Activated naive CD4-positive, alpha-beta T cell treated with anti-CD3 and anti-CD28 coated beads, Interleukin-2, amount 50 U/mL, for 72 hours (primary cell): ENCODE measurements around the gene CRACDL. TPM values are rescaled to one million over a fixed set of nuclear protein-coding genes. Genes with fewer than 3 reads are reported as not detected.
"Not testable (repeated sequence)": the region's sequence is repeated elsewhere in the genome, so short reads cannot be mapped to it uniquely, and the experiment has no call there.

Source experiments
- ATAC-seq, 2 donors: fragments of 150-1000 bp; cut with Tn5 transposase; 2 replicates each; pipeline ENCODE4 v1.10.0; 2021; ENCODE audit warnings: mild to moderate bottlenecking in 2 of 2, moderate library complexity in 2 of 2
- DNase-seq, 2 donors: peaks; one replicate each; pipeline ENCODE4 v3.0.0; 2021 to 2022; ENCODE audit warnings: low spot score in 2 of 2
- H3K27ac Mint-ChIP-seq, 2 donors: one replicate each; pipeline ENCODE4 v1.8.0; 2022; ENCODE audit warnings: mild to moderate bottlenecking in 2 of 2, mixed read lengths in 2 of 2
- H3K36me3 Mint-ChIP-seq, 2 donors: one replicate each; pipeline ENCODE4 v1.8.0; 2022; ENCODE audit warnings: mixed read lengths in 2 of 2
- H3K9me3 Mint-ChIP-seq, 2 donors: one replicate each; pipeline ENCODE4 v1.8.0; 2022; ENCODE audit warnings: mixed read lengths in 2 of 2
- total RNA-seq, 2 donors: library from RNA; stranded (reverse); gene quantifications; one replicate each; pipeline ENCODE4 v1.2.3, GENCODE V29; 2022

The CRACDL gene
- total RNA-seq, 2 donors from 2014 or later, result 0.12 TPM; not detected in 1

DNA sequence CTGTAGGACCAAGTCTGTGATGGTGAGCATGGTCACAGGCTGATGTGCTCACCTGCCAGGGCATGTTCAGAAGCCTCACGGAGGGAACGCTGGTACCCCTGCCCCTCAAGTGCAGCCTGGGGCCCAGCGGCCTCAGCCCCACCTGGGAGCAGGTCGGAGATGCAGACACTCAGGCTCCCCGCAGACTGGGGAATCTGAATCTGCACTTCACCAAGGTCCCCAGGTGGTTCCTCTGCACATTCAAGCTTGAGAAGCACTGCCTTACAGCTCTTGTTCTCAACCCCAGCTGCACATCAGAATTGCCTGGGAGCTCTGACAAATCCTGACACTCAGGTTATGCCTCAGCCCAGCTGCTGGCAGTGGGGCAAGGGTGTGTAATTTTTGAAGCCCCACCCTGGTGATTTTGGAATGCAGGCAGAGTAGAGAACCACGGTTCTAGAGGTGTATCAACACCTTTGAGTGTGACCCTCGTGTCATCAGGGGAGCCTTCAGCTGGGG, 54.8 kb downstream of the CRACDL start:
- no peak for DNase-seq
- peaks cover 11 to 16% of the 10 kb centered on the region in 2 donors for H3K9me3 Mint-ChIP-seq
- no peak for ATAC-seq
- H3K27ac Mint-ChIP-seq, result no peak overlapping the region
- peaks cover 15 to 17% of the 10 kb centered on the region in 2 donors for H3K36me3 Mint-ChIP-seq

- peaks cover 6 to 9% of the 10 kb centered on the region in 2 donors for H3K9me3 Mint-ChIP-seq
- H3K27ac Mint-ChIP-seq, result no peak overlapping the region
- DNase-seq (no peak), ATAC-seq (no peak)
- peaks cover 8 to 10% of the 10 kb centered on the region in 2 donors for H3K36me3 Mint-ChIP-seq
Observed at GRCh38 chr2:98880266-98881152, 55.5 kb downstream of the CRACDL start.

DNA sequence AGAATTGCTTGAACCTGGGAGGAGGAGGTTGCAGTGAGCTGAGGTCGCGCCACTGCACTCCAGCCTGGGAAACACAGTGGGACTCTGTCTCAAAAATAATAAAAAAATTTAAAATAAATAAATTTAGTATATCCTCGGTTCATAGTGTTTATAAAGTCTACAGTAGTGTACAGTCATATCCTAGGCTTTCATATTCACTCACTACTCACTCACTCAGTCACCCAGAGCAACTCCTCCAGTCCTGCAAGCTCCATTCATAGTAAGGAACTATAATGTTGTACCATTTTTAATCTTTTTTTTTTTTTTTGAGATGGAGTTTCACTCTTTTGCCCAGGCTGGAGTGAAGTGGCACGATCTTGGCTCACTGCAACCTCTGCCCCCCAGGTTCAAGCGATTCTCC, 58.4 kb downstream of the CRACDL start:
- DNase-seq, H3K27ac Mint-ChIP-seq, H3K9me3 Mint-ChIP-seq, H3K36me3 Mint-ChIP-seq: not testable (repeated sequence)
- peak; percentile 22 to 79 for ATAC-seq

DNA sequence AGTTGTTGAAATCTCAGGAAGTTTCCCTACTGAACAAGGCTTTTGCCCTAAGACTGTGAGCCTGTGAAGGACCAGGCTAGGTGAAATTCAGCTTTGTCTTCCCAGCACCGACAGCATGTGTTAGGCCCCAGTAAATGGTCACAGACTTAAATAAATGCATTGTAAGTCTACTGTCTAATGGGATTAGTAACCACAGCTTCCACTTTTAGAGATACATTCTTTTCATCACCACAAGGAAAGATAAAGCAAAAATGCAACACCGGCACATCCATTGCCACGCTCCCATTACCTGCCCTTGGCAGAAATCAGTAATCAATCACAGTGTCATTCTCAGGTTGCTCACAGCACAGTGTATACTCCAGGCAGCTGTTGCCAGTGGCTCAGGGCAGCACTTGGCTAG, 59.3 kb downstream of the CRACDL start:
- DNase-seq, result no peak
- H3K36me3 Mint-ChIP-seq, result no peaks in the 10 kb centered on the region
- no peak for ATAC-seq
- H3K27ac Mint-ChIP-seq, result no peak overlapping the region
- H3K9me3 Mint-ChIP-seq, result no peaks in the 10 kb centered on the region

- DNase-seq, result no peak
- Mint-ChIP-seq H3K36me3 (no peaks in the 10 kb centered on the region), H3K9me3 (no peaks in the 10 kb centered on the region), H3K27ac (no peak overlapping the region)
- ATAC-seq, result no peak
Observed at GRCh38 chr2:98875746-98876145, 60.3 kb downstream of the CRACDL start.

GRCh38 chr2:98875081-98875728, 60.8 kb downstream of the CRACDL start:
- ATAC-seq (peak in 1 of 2 donors; percentile 24), DNase-seq (no peak)
- no peaks in the 10 kb centered on the region for H3K9me3 Mint-ChIP-seq
- H3K27ac Mint-ChIP-seq, result no peak overlapping the region
- no peaks in the 10 kb centered on the region for H3K36me3 Mint-ChIP-seq

- no peak for DNase-seq
- no peaks in the 10 kb centered on the region for H3K9me3 Mint-ChIP-seq
- no peak overlapping the region for H3K27ac Mint-ChIP-seq
- H3K36me3 Mint-ChIP-seq, result no peaks in the 10 kb centered on the region
- no peak for ATAC-seq
Observed at GRCh38 chr2:98874186-98874689, 61.8 kb downstream of the CRACDL start.

DNA sequence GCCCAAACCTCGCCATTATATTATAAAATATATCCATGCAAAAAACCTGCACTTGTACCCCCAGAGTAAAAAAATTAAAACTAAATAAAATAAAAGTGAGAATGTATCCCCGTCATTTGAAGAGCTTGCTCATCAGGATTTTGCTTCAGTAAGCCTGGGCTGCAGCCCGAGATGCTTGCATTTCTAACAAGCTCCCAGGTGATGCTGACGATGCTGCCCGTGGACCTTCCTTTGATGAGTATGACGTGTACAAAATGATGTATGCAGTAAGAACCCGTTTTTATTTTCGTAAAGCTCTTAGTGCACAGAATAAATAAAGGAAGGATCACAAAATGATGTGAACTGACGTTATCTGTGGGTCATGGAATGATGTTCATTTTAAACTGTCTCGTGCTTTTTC, 63.5 kb downstream of the CRACDL start:
- H3K36me3 Mint-ChIP-seq, result no peaks in the 10 kb centered on the region
- no peaks in the 10 kb centered on the region for H3K9me3 Mint-ChIP-seq
- DNase-seq (no peak), ATAC-seq (no peak)
- no peak overlapping the region for H3K27ac Mint-ChIP-seq

DNA sequence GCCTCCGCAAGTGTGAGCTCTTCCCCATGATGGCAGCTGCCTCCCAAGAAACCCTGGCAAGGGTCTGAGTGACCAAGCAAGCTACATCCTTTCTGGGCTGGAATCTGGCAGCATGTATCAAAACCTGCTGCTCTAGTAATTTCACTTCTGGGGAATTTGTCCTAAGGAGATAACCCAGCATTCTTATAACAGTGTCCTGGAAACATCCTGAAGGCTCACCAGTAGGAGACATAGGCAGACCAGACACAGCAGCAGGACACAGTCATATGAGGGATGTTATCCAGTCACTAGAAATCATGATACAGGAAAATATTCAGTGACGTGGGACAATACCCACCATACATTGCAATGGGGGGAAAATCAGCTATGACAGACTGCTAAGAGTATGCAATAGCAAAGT, 64.5 kb downstream of the CRACDL start:
- no peak overlapping the region for H3K27ac Mint-ChIP-seq
- DNase-seq, result no peak
- no peaks in the 10 kb centered on the region for H3K36me3 Mint-ChIP-seq
- no peak for ATAC-seq
- H3K9me3 Mint-ChIP-seq, result no peaks in the 10 kb centered on the region

DNA sequence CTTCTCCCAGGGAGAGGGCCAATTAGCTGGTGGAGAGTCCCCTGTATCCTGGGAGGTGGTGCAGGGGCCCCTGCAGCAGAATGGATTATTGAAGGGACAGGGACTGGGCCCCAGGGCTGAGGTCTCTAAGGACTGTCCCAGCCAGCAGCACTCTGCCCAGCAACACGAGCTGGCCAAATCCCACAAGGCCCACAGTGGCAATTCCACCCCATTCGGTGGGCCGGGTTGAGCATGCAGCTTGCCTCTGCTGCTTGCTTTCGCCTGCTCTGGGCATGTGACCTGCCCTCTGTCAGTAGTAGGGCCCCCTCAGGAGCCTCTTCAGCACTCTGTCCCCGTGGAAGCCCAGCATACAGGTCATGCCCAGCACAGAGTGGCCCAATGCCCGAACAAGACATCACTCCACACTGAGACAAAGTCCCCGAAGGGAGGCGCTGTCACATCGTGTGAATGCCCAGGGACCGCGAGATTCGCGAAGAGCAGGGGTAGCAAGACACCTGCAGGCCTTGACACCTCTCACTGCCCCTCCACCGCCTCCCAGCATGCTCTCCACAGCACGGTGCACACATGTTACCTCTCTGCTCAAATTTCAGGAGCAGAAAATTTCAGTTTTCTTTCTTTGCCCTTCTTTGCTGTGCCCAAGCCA, 65.4 kb downstream of the CRACDL start:
- no peaks in the 10 kb centered on the region for H3K9me3 Mint-ChIP-seq
- no peak for ATAC-seq
- DNase-seq, result no peak
- H3K27ac Mint-ChIP-seq, result no peak overlapping the region
- H3K36me3 Mint-ChIP-seq, result no peaks in the 10 kb centered on the region

DNA sequence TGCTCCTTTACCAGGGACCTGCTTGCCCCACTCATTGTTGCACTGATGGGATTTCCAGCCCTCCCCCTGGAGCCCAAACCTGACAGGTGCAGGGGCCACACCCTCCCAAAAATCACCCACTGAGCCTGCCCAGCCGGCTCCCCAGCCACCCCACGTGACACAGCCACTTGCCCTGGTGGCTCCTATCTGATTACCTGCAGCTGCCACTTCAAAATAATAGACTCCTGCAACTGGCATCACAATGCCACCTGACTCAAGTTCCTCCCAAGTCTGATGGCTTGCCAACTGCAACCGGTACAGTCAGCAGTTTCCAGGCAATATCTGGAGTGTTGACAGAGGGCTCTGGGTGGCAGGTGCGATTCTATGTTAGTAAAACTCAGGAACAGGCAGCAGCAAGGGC, 66.2 kb downstream of the CRACDL start:
- DNase-seq, result no peak
- H3K36me3 Mint-ChIP-seq, result no peaks in the 10 kb centered on the region
- no peaks in the 10 kb centered on the region for H3K9me3 Mint-ChIP-seq
- no peak overlapping the region for H3K27ac Mint-ChIP-seq
- ATAC-seq, result no peak

DNA sequence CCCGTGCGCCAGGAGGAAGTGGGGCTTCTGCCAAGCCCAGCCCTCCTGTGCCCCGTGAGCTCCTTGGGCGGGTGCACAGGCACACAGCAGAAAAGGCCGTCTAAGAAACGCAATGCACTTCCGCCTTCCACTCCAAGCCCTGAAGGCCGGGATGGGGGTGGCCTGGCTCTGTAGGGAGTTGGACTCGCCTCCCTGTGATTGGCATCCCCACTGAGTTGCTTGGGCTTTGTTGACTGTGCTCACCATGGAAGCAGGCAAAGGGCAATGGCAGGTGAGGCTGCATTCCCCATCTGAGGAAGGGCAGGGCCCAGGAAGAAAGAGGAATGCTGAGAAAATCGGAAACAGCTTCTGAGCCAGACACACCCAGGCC, 66.8 kb downstream of the CRACDL start:
- no peaks in the 10 kb centered on the region for H3K9me3 Mint-ChIP-seq

DNA sequence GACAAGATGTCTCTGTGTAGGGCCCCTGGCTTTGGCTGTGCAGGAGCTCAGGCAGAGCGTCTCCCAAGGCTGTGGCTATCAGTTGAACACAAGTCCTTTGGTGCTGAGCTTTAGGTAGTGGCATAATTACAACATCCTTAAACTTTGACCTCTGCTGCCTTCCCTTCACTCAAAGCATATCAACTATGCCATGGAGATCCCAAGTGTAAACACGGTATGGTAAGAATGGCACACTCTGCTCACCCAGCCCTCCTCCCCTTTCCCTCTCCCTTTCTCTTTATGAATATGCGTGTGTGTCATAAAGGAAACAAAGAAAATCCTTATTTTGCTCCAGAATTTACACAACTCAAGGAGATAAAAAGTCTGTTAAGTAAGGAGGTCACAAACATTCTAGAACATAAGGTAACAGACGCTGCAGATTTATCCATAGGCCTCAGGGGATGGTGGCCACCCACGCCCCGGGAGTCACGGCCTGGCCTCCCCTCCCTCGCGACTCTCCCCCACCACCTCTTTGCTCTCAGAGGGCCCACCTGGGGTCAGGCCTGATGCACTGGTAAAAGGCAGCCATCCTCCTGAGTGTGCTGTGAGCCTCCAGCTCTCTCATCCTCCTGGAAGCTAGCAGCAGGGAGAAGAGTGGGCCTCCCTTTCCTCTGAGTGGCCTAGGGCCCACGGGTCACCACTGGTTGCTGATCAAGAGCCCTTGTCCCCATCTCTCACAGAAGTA, 67.3 kb downstream of the CRACDL start:
- ATAC-seq (no peak), DNase-seq (no peak)
- peak overlapping the region in 1 of 2 donors; percentile 44 for H3K27ac Mint-ChIP-seq
- H3K36me3 Mint-ChIP-seq, result no peaks in the 10 kb centered on the region
- no peaks in the 10 kb centered on the region for H3K9me3 Mint-ChIP-seq

More for the DNA sequence above, 66.8 kb downstream of the CRACDL start:
- Mint-ChIP-seq H3K36me3 (no peaks in the 10 kb centered on the region), H3K27ac (no peak overlapping the region)
- ATAC-seq (no peak), DNase-seq (no peak)

- ATAC-seq, result peak in 1 of 2 donors; percentile 52
- Mint-ChIP-seq H3K27ac (no peak overlapping the region), H3K36me3 (no peaks in the 10 kb centered on the region), H3K9me3 (no peaks in the 10 kb centered on the region)
- no peak for DNase-seq
Observed at GRCh38 chr2:98867539-98868309, 68.3 kb downstream of the CRACDL start.

DNA sequence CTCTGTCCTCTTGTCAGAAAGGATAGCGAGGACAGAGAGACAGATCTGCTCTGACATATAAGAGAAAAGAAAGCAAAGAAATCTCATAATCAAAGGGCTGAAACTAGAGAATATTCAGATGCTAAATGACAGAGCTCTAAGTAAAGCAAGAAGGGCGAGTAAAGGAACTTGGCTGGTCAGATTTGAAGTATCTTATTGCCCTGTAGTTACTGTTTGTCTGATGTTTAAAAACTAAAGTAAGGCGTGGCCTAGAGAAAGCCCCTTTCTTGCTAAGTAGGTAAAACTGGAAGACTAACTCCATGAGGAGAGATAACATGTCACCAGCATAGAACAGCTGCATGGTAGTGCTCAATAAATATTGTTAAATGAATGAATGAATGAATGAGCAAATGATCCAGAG, 70.0 kb downstream of the CRACDL start:
- peak in 1 of 2 donors; percentile 59 for ATAC-seq
- Mint-ChIP-seq H3K27ac (no peak overlapping the region), H3K36me3 (peaks cover 7 to 10% of the 10 kb centered on the region in 2 donors), H3K9me3 (peaks cover 10 to 11% of the 10 kb centered on the region in 2 donors)
- DNase-seq, result no peak

DNA sequence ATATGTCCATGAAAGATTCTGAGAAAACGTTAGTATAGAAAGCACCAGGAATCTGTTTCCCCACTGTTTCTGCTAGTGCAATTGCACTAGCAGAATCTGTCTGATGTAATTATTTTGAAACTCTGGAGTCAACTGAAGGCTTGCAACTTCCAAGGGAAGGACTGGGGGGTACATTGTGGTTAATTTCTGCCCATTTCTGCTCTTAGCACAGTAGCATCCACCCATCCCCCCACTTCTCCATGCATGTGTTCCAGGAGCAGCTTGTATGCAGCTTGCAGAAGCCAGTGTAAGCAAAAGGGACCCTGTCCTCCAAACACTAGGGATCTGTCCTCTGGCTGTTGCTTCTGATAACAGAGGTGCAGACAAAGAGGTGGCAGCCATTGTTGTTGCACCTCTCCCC, 74.4 kb downstream of the CRACDL start:
- peaks cover 10 to 26% of the 10 kb centered on the region in 2 donors for H3K9me3 Mint-ChIP-seq
- ATAC-seq (no peak), DNase-seq (no peak)
- H3K36me3 Mint-ChIP-seq, result peaks cover 18 to 20% of the 10 kb centered on the region in 2 donors
- no peak overlapping the region for H3K27ac Mint-ChIP-seq
